GM10248 (cell line): ENCODE data around the gene ZNF280A.

Experiments
- CTCF ChIA-PET: fragments of 300-600 bp; sonication (Branson Sonifier 250); formaldehyde crosslinking; extraction: SDS; loops from one replicate; lab custom pipeline; 2021; ENCODE audit warnings: antibody characterized with exemption; lab: Yijun Ruan, JAX
- POLR2A ChIA-PET: fragments of 350-650 bp; sonication (Branson Sonifier 250); formaldehyde crosslinking; extraction: SDS; loops from one replicate; lab custom pipeline; 2020; ENCODE audit warnings: antibody characterized with exemption; lab: Yijun Ruan, JAX
- DNase-seq: peaks from one replicate; pipeline ENCODE4 v3.0.0; 2012; ENCODE audit errors: extremely low spot score
- TF ChIP-seq, protein P1 (sequence below): IDR thresholded peaks from 2 replicates; pipeline ENCODE4 v1.5.1; 2012; ENCODE audit warnings: mild to moderate bottlenecking, low read depth; ENCODE audit errors: extremely low read depth, missing control alignments, control extremely low read depth

Gene ZNF280A

DNA sequence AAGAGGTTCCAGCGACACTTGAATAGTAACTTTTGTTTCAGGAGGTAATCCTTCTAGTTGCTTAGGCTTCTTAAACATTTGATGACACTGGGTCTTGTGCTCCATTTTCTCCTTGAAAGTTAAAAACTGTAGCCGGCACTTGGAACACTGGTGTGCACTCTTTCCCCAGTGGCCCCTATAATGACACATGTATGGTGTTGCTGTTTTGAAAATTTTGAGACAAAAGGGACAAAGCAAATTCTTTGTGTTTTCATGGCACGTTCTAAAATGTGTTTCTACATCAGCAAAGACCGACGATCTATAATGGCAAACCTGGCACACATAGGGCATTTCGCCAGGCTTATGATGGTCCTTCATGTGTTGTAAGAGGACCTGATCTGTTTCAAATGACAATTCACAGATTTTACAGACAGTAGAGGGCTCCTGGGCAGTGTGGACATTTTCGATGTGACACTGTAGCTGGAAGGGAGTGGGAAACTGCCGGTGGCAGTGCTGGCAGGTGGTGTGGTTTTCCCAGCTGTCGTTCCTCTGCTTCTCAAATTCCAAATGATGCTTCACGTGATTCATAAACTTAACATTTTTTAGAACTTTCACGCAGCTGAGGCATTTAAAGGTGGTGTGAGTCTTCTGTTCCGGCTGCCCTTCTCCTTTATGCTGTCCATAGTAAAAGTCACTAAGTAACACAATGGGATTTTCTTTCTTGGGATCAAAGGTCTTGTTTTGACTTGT is 32.0 kb downstream of the ZNF280A start:
- TF ChIP-seq, protein P1, sequence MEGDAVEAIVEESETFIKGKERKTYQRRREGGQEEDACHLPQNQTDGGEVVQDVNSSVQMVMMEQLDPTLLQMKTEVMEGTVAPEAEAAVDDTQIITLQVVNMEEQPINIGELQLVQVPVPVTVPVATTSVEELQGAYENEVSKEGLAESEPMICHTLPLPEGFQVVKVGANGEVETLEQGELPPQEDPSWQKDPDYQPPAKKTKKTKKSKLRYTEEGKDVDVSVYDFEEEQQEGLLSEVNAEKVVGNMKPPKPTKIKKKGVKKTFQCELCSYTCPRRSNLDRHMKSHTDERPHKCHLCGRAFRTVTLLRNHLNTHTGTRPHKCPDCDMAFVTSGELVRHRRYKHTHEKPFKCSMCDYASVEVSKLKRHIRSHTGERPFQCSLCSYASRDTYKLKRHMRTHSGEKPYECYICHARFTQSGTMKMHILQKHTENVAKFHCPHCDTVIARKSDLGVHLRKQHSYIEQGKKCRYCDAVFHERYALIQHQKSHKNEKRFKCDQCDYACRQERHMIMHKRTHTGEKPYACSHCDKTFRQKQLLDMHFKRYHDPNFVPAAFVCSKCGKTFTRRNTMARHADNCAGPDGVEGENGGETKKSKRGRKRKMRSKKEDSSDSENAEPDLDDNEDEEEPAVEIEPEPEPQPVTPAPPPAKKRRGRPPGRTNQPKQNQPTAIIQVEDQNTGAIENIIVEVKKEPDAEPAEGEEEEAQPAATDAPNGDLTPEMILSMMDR = no peak
- ChIA-PET CTCF (interaction anchor here (1.6 to 2.0 kb wide), 3 partner anchors 15 to 16 kb away, joined by 4 to 8 read pairs (median 4); no protein-coding TSS in a partner anchor), POLR2A (no interaction called here)
- no peak for DNase-seq

DNA sequence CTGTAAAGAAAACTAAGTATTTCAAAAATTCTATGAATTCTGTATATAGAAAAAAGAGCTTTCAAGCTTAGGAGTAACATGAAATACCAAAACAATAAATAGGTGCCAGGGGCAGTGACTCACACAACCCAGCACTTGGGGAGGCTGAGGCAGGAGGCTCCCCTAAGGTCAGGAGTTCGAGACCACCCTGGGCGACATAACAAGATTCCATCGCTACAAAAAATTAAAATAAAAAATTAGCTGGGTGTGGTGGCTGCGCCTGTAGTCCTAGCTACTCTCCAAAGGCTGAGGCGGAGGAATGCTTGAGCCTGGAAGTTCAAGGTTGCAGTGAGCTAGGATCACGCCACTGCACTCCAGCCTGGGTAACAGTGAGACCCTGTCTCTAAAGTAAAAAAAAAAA is 33.0 kb downstream of the ZNF280A start:
- POLR2A ChIA-PET = no interaction called here
- TF ChIP-seq, protein P1 = no peak
- DNase-seq = no peak
- CTCF ChIA-PET = interaction anchor here (1.0 to 1.4 kb wide), 4 partner anchors 10 to 23 kb away, joined by 3 to 6 read pairs (median 4); no protein-coding TSS in a partner anchor

DNA sequence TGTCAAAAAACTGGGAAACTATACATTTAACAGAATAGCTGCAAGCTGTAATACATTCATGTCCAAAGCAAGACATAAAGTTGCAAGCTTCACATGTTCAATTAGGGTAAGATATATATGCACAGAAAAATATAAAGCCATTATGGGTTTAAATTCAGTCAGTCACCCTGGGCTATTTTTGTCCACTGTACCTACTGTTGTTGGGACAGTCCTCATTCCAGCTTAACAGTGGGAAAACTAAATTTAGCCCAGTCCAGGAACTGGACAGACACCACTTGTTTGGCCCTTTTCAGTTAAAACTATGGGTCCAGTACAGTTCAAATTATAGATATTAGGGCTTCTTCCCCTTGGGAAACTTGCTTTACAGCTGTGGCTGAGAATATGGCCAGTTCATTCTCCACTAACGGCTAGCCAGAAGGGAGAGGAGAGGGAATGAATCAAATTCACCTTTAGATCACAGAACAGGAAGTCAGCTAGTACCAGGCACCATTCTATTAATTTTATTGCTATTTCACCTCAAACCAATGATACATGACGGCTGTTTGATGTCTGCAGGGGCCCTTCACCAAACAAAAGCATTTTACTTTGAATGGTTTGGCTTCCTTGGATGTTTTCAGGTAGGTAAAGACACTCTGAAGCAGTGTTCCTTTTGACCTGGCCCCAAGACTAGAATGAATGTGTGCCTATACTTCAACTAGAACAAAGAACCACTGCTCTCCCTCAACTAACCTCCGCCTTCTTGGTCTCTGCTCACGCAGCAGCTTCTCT is 33.8 kb downstream of the ZNF280A start:
- TF ChIP-seq, protein P1 = no peak
- POLR2A ChIA-PET = no interaction called here
- CTCF ChIA-PET = interaction anchor here (1.0 to 1.4 kb wide), 4 partner anchors 11 to 23 kb away, joined by 3 to 6 read pairs (median 4); no protein-coding TSS in a partner anchor
- DNase-seq = no peak

DNA sequence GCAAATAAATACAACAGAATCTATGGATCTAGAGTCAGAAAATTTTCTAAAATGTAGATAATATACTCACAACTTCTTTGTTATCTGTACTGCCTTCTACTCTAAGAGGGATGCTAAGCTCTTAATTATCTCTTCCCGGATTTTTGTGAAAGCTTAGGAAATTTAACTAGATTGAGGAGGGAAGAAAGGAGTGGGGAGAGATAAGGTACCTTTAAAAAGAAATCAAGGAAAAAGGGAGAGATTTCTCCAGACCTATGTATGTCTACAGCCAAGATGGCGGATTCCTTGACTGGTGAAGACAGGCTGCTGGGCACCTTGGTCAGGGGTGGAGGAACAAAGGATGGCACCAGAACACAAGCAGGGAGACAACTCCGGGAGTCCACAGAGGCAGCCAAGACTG is 34.5 kb downstream of the ZNF280A start:
- ChIA-PET CTCF (interaction anchor here (1.4 kb wide), 1 partner anchor 33 kb away, joined by 3 read pairs; no protein-coding TSS in a partner anchor), POLR2A (no interaction called here)
- TF ChIP-seq, protein P1 = no peak
- no peak for DNase-seq

DNA sequence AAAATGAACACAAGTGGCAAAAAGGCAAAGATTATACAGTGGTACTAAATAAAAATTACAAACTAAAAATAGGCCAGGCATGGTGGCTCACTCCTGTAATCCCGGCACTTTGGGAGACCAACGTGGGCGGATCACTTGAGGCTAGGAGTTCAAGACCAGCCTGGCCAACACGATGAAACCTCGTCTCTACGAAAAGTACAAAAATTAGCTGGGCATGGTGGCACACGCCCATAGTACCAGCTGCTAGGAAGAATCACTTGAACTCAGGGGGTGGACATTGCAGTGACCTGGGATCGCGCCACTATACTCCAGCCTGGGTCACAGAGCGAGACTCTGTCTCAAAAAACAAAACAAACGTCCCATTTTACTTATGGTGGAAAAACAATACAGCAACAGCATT is 36.0 kb downstream of the ZNF280A start:
- TF ChIP-seq, protein P1 = no peak
- ChIA-PET CTCF (interaction anchor here (1.4 kb wide), 2 partner anchors 20 to 34 kb away, joined by 3 read pairs; no protein-coding TSS in a partner anchor), POLR2A (no interaction called here)
- no peak for DNase-seq

DNA sequence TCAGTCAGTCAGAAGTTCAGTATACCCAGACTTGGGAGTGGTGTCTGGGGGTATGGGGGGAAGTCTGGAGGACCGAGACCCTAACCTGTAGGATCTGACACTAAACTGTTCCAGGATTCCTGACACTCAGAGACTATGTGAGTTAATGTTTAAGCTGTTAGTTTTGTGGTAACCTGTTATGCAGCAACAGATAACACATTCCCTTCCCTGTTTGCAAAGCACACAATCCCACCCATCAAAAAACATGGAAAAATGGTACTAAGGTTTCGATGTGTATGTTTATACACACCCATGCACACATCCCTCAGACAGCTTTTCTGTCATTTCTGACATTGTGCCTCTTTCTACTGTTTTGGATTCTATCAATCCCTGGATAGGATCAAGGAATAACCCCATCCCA is 39.1 kb downstream of the ZNF280A start:
- DNase-seq = no peak
- TF ChIP-seq, protein P1 = no peak
- POLR2A ChIA-PET = no interaction called here
- CTCF ChIA-PET = interaction anchor here (1.0 to 1.8 kb wide), 6 partner anchors 8 to 58 kb away, joined by 3 to 5 read pairs (median 4); no protein-coding TSS in a partner anchor
